ENCODE measurements around the gene NOP14.
"Not testable (repeated sequence)": the region's sequence is repeated elsewhere in the genome, so short reads cannot be mapped to it uniquely, and the experiment has no call there.

The NOP14 gene

GRCh38 chr4:2930758-2931511 lies 32.3 kb downstream of the NOP14 start:
- no peak for ATAC-seq

GRCh38 chr4:2930135-2930757 lies 33.0 kb downstream of the NOP14 start:
- no peak for ATAC-seq

GRCh38 chr4:2929469-2929868 lies 33.7 kb downstream of the NOP14 start:
- no peak for ATAC-seq

GRCh38 chr4:2928242-2929176 lies 34.7 kb downstream of the NOP14 start:
- ATAC-seq = no peak

GRCh38 chr4:2927696-2928075 lies 35.5 kb downstream of the NOP14 start:
- no peak for ATAC-seq

GRCh38 chr4:2927016-2927695 lies 36.0 kb downstream of the NOP14 start:
- no peak for ATAC-seq

- ATAC-seq = no peak
These were observed 37.0 kb downstream of the NOP14 start for GRCh38 chr4:2925931-2926860.

GRCh38 chr4:2925496-2925895 lies 37.7 kb downstream of the NOP14 start:
- ATAC-seq = no peak

GRCh38 chr4:2924765-2925301 lies 38.4 kb downstream of the NOP14 start:
- no peak for ATAC-seq

GRCh38 chr4:2924286-2924685 lies 38.9 kb downstream of the NOP14 start:
- no peak for ATAC-seq

GRCh38 chr4:2923668-2924173 lies 39.5 kb downstream of the NOP14 start:
- ATAC-seq = no peak

- ATAC-seq = no peak
These were observed 40.1 kb downstream of the NOP14 start for GRCh38 chr4:2923141-2923551.

- ATAC-seq = not testable (repeated sequence)
These were observed 40.6 kb downstream of the NOP14 start for GRCh38 chr4:2922453-2923101.

GRCh38 chr4:2918714-2919113 lies 44.5 kb downstream of the NOP14 start:
- ATAC-seq = not testable (repeated sequence)

- not testable (repeated sequence) for ATAC-seq
These were observed 44.9 kb downstream of the NOP14 start for GRCh38 chr4:2918300-2918699.

- not testable (repeated sequence) for ATAC-seq
These were observed 46.5 kb downstream of the NOP14 start for GRCh38 chr4:2916696-2917095.

GRCh38 chr4:2915789-2916188 lies 47.4 kb downstream of the NOP14 start:
- no peak for ATAC-seq

GRCh38 chr4:2914256-2915126 lies 48.7 kb downstream of the NOP14 start:
- no peak for ATAC-seq

- no peak for ATAC-seq
These were observed 50.0 kb downstream of the NOP14 start for GRCh38 chr4:2913168-2913567.

- no peak for ATAC-seq
These were observed 51.3 kb downstream of the NOP14 start for GRCh38 chr4:2911868-2912267.

Data from activated CD4-positive, CD25-positive, alpha-beta regulatory T cell treated with anti-CD3 and anti-CD28 coated beads, Interleukin-2, amount 50 U/mL, for 24 hours (primary cell).